IPS DF 6.9 (cell line): ENCODE measurements around the gene NEUROG1.

Experiments
- DNase-seq: peaks from one replicate; pipeline ENCODE4 v3.0.0-alpha.2; 2013; ENCODE audit warnings: low read depth, low spot score
- H3K27ac ChIP-seq: one replicate; pipeline ENCODE4 v1.5.1; 2013; ENCODE audit warnings: low read length, control low read depth
- H3K27me3 ChIP-seq: 2 replicates; pipeline ENCODE4 v1.6.1; 2013; ENCODE audit warnings: mild to moderate bottlenecking, low read length; ENCODE audit not compliant: control insufficient read depth, insufficient read depth
- H3K36me3 ChIP-seq: 2 replicates; pipeline ENCODE4 v1.6.1; 2013; ENCODE audit warnings: low read length; ENCODE audit not compliant: control insufficient read depth, insufficient read depth
- H3K4me1 ChIP-seq: 2 replicates; pipeline ENCODE4 v1.6.1; 2013; ENCODE audit warnings: low read length; ENCODE audit not compliant: control insufficient read depth, insufficient read depth
- H3K4me3 ChIP-seq: 2 replicates; pipeline ENCODE4 v1.5.1; 2013; ENCODE audit warnings: mild to moderate bottlenecking, low read length
- H3K9me3 ChIP-seq: 2 replicates; pipeline ENCODE4 v1.6.1; 2013; ENCODE audit warnings: low read length, inconsistent platforms; ENCODE audit not compliant: control insufficient read depth, insufficient read depth
- WGBS: extraction: QIAGEN DNeasy Blood & Tissue Kit; methylation state at CpG from one replicate; pipeline ENCODE4 v1.1.7; 2013; ENCODE audit warnings: mixed read lengths, missing lambda C conversion rate; ENCODE audit not compliant: insufficient read length, insufficient coverage; 5-methylcytosine and 5-hydroxymethylcytosine counted together

Gene NEUROG1

GRCh38 chr5:135565266-135565665 is 29.5 kb upstream of the NEUROG1 start:
- no peak for DNase-seq
- WGBS, result no CpG with 5 or more reads among the region's 6 CpGs
- Histone ChIP-seq H3K4me1 (peaks cover 8% of the 10 kb centered on the region; the same call in 1 of the 2 replicates), H3K27ac (no peak overlapping the region), H3K4me3 (no peak overlapping the region), H3K36me3 (no peaks in the 10 kb centered on the region), H3K27me3 (no peaks in the 10 kb centered on the region; the same call in 1 of the 2 replicates), H3K9me3 (no peaks in the 10 kb centered on the region)

- Histone ChIP-seq H3K4me3 (no peak overlapping the region), H3K27me3 (no peaks in the 10 kb centered on the region; the same call in 1 of the 2 replicates), H3K4me1 (peaks cover 7% of the 10 kb centered on the region; the same call in 1 of the 2 replicates), H3K9me3 (no peaks in the 10 kb centered on the region), H3K27ac (no peak overlapping the region), H3K36me3 (no peaks in the 10 kb centered on the region)
- WGBS, result no CpG with 5 or more reads among the region's 5 CpGs
- DNase-seq, result no peak
These were observed 28.6 kb upstream of the NEUROG1 start for GRCh38 chr5:135564331-135564730.

- no peak for DNase-seq
- no peaks in the 10 kb centered on the region; the same call in 1 of the 2 replicates for H3K27me3 ChIP-seq
- no peak overlapping the region for H3K27ac ChIP-seq
- H3K36me3 ChIP-seq, result no peaks in the 10 kb centered on the region
- no peaks in the 10 kb centered on the region for H3K9me3 ChIP-seq
- no peak overlapping the region for H3K4me3 ChIP-seq
- WGBS, result no CpG with 5 or more reads among the region's 6 CpGs
- H3K4me1 ChIP-seq, result peaks cover 7% of the 10 kb centered on the region; the same call in 1 of the 2 replicates
These were observed 25.5 kb upstream of the NEUROG1 start for GRCh38 chr5:135561266-135561665.

- no peak overlapping the region for H3K4me3 ChIP-seq
- H3K9me3 ChIP-seq, result no peaks in the 10 kb centered on the region
- H3K27ac ChIP-seq, result no peak overlapping the region
- WGBS, result no CpG with 5 or more reads among the region's 14 CpGs
- peaks cover 5% of the 10 kb centered on the region; the same call in 1 of the 2 replicates for H3K4me1 ChIP-seq
- no peaks in the 10 kb centered on the region; the same call in 1 of the 2 replicates for H3K27me3 ChIP-seq
- H3K36me3 ChIP-seq, result no peaks in the 10 kb centered on the region
- DNase-seq, result peak; percentile 77
These were observed 25.1 kb upstream of the NEUROG1 start for GRCh38 chr5:135560858-135561257.

GRCh38 chr5:135559354-135559753 is 23.6 kb upstream of the NEUROG1 start:
- no peaks in the 10 kb centered on the region for H3K9me3 ChIP-seq
- no peaks in the 10 kb centered on the region for H3K27me3 ChIP-seq
- no peaks in the 10 kb centered on the region for H3K4me1 ChIP-seq
- no peak overlapping the region for H3K27ac ChIP-seq
- no CpG with 5 or more reads among the region's 6 CpGs for WGBS
- no peaks in the 10 kb centered on the region for H3K36me3 ChIP-seq
- no peak for DNase-seq
- H3K4me3 ChIP-seq, result no peak overlapping the region

GRCh38 chr5:135557076-135557838 is 21.5 kb upstream of the NEUROG1 start:
- Histone ChIP-seq H3K9me3 (no peaks in the 10 kb centered on the region), H3K4me3 (no peak overlapping the region), H3K27ac (no peak overlapping the region), H3K36me3 (no peaks in the 10 kb centered on the region), H3K27me3 (no peaks in the 10 kb centered on the region), H3K4me1 (no peaks in the 10 kb centered on the region)
- DNase-seq, result no peak
- WGBS, result no CpG with 5 or more reads among the region's 11 CpGs

- DNase-seq, result no peak
- Histone ChIP-seq H3K4me1 (no peaks in the 10 kb centered on the region), H3K4me3 (no peak overlapping the region), H3K27ac (no peak overlapping the region), H3K36me3 (no peaks in the 10 kb centered on the region), H3K27me3 (no peaks in the 10 kb centered on the region; the same call in 1 of the 2 replicates), H3K9me3 (no peaks in the 10 kb centered on the region)
- WGBS, result no CpG with 5 or more reads among the region's 7 CpGs
These were observed 20.9 kb upstream of the NEUROG1 start for GRCh38 chr5:135556620-135557019.

GRCh38 chr5:135555530-135555929 is 19.8 kb upstream of the NEUROG1 start:
- H3K4me1 ChIP-seq, result no peaks in the 10 kb centered on the region
- no peaks in the 10 kb centered on the region for H3K36me3 ChIP-seq
- WGBS, result no CpG with 5 or more reads among the region's 2 CpGs
- H3K4me3 ChIP-seq, result no peak overlapping the region
- no peaks in the 10 kb centered on the region for H3K9me3 ChIP-seq
- DNase-seq, result no peak
- H3K27me3 ChIP-seq, result peaks cover 5% of the 10 kb centered on the region; the same call in 1 of the 2 replicates
- H3K27ac ChIP-seq, result no peak overlapping the region

- H3K27me3 ChIP-seq, result peaks cover 20% of the 10 kb centered on the region
- no peak overlapping the region for H3K4me3 ChIP-seq
- WGBS, result no CpG with 5 or more reads among the region's 8 CpGs
- no peaks in the 10 kb centered on the region for H3K9me3 ChIP-seq
- no peaks in the 10 kb centered on the region; the same call in 1 of the 2 replicates for H3K4me1 ChIP-seq
- H3K27ac ChIP-seq, result no peak overlapping the region
- H3K36me3 ChIP-seq, result no peaks in the 10 kb centered on the region
- DNase-seq, result no peak
These were observed 18.1 kb upstream of the NEUROG1 start for GRCh38 chr5:135553688-135554462.

- Histone ChIP-seq H3K4me3 (no peak overlapping the region), H3K9me3 (no peaks in the 10 kb centered on the region), H3K36me3 (no peaks in the 10 kb centered on the region), H3K27me3 (peaks cover 41% of the 10 kb centered on the region), H3K4me1 (no peaks in the 10 kb centered on the region; the same call in 1 of the 2 replicates), H3K27ac (no peak overlapping the region)
- DNase-seq, result no peak
- no CpG with 5 or more reads among the region's 15 CpGs for WGBS
These were observed 16.1 kb upstream of the NEUROG1 start for GRCh38 chr5:135551593-135552447.
